Measurements from ENCODE around the gene ZFAND3.
"Not testable (repeated sequence)": the region's sequence is repeated elsewhere in the genome, so short reads cannot be mapped to it uniquely, and the experiment has no call there.

The ZFAND3 gene

DNA sequence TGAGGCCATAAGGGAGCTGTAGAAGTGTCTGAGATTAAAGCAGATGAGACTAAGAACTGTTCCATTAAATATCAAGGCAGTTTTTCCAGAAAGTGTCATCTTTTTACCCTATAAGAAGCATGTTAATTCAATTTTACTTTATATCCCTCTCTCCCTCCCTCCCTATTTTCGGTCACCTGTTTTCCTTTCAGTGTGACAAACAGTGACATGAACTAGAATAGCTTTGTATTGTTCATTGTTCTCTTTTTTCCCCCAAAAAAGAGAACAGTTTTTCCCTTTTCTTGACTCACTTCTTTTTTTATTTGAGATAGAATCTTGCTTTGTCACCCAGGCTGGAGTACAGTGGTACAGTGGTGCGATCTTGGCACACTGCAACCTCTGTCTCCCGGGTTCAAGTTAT is 269.3 kb downstream of the ZFAND3 start:
- no peak for DNase-seq (ENCODE audit: low read depth in 2 of 2)

DNA sequence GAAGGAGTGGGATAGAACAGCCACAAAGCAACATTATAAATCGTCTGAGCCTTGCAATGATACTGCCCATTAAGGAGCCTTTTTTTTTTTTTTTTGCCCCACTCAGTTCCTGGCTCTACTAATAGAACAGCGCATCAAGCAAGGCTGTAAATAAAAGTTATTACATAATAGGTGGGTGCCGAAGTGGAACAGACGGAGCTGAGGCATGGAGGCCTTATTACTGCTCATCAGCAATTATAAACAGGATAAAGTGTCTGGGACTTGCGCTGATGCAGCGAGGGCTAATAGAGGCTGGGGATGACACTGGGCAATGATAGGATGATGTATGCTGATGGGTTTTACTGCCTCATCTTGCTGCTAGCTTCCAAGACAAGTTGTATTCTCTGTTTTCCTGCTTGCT is 272.1 kb downstream of the ZFAND3 start:
- no peak for DNase-seq (ENCODE audit: low read depth in 2 of 2)

DNA sequence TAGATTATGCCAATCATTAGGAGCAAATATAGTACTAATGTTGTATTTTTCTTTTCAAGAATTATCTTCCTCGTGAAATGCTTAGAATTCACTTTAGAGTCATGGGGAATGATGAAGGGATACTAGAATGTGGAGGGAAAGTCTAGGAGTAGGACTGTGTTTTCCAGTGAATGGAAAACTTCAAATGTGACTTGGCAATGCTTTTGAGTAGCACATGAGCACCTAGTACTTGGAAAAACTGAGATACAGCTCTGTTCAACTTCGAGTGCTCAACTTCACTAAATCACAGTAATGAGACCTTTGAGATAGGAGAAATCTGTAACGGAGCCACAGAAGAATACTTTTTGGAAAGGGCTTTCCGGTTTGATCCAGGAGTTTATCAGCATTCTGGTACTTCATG is 272.9 kb downstream of the ZFAND3 start:
- DNase-seq (ENCODE audit: low read depth in 2 of 2) = no peak

DNA sequence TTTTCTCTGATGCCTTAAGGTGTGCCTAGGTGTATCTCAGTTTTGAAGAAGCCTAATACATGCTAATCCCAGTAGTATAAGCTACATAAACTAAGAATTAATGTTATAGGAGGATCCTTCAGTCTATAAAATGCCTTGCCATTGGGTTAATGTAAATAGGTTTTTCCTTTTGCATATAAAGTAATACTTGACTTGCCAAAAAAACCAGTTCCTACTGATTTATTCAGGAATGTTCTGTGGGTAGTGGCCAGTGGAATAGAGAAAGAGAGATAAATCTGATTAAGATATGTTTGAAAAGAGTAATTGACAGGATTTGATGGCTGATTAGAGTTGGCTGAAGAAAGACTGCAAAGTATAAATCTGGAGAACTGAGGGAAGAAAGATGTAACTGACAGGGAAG is 273.4 kb downstream of the ZFAND3 start:
- DNase-seq (ENCODE audit: low read depth in 2 of 2) = no peak

DNA sequence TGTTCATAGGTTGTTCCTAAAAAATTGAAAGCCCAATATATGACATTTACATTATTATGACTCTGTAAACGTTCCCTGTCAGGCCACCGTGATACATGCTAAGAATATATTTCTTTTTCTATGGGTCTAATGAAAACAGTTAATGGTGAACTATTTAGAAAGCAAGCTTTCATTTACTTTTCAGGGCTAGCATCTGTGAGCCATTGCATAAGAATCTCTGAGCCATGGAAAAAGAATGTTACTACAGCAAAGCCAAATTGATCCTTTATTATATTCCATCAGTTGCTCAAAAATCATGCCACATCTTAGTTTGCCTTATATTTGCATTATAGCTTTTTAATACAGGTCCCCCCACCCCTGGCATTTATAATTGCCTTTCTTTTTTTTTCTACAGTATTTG is 275.5 kb downstream of the ZFAND3 start:
- DNase-seq (ENCODE audit: low read depth in 2 of 2) = no peak

DNA sequence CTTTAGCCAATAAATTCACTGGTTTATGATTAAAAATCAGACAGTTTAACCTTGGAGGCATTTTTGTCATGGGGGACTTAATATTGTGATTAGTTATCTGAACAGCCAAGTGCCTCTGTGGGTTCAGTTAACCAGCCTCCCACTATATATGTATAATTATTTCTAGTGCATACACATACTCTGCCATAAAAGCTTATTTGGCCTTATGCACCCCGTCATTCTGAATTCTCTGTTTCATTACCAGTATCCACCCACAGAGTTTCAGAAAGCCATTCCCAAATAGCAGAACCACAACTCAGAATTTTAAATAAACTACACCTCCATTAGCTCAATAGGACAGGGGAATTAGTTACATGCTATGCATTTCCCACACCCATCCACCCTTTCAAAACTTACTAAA is 279.7 kb downstream of the ZFAND3 start:
- no peak for DNase-seq (ENCODE audit: low read depth in 2 of 2)

DNA sequence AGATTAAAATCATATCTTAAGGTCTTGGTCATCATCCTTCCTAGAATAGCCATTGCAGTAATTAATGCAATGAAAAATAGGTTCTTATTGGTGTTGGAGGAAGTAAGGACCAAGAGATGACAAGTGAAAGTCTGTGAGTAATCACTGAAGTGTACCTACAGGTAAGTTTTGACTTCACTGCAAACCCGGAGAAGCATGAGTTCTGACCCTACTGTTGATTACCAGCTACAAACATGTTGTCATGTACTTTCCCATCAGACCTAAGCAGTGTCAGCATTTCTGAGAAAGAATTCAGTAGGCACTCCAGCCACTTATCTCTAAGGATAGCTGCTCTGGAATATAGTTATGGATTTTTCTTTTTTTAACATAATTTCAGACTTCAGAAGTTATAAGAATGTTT is 280.9 kb downstream of the ZFAND3 start:
- no peak for DNase-seq (ENCODE audit: low read depth in 2 of 2)

DNA sequence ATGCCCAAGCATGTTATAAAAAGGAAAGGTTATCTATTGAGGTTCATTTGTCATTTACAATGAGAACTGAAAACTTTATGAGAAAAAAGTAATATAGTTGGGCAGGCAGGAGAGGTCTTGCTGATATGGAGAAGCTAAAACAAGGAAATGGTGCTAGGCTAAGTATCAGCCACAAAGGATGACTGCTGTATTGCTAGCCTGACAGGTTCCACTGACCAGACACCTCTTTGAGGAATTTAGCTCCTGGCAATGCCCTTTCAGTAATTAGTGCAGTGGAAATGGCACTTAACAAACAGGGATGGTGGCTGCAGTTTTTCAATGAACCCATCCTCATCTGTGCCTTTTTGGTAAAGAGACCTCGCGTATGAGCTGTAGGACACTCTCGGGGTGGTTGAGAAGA is 284.4 kb downstream of the ZFAND3 start:
- no peak for DNase-seq (ENCODE audit: low read depth in 2 of 2)

DNA sequence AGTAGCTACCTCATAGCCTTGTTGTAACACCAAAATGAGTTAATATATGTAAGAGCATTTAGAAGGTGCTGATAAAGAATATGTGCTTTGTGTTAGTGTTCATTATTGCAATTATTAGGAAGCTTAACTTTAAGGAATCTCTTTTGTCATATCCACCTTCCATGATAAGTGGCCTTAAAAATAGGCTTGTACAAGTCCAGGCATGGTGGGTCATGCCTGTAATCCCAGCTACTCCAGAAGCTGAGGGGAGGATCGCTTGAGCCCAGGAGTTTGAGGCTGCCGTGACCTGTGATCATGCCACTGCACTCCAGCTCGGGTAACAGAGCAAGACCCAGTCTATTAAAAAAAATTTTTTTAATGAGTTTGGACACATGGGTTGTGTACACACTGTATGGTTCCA is 285.5 kb downstream of the ZFAND3 start:
- DNase-seq (ENCODE audit: low read depth in 2 of 2) = no peak

DNA sequence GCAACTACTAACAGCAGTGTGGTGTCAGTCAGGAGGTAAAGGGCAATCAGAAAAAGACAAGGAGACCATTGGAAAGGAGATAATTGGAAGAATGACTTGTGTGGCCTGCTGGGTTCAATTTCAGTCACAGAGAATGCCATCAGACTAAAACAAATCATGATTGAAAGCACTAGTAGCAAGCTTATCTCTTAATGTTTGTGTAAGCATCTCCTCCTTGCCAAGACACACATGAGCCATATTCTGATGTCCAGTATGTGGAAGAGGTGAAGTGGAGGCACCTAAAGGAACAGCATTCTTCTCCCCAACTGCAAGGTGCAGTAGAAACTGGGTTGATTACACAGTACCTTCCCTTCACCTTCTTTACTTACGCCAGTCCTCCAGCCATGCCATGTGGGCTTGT is 287.5 kb downstream of the ZFAND3 start:
- DNase-seq (ENCODE audit: low read depth in 2 of 2) = no peak

DNA sequence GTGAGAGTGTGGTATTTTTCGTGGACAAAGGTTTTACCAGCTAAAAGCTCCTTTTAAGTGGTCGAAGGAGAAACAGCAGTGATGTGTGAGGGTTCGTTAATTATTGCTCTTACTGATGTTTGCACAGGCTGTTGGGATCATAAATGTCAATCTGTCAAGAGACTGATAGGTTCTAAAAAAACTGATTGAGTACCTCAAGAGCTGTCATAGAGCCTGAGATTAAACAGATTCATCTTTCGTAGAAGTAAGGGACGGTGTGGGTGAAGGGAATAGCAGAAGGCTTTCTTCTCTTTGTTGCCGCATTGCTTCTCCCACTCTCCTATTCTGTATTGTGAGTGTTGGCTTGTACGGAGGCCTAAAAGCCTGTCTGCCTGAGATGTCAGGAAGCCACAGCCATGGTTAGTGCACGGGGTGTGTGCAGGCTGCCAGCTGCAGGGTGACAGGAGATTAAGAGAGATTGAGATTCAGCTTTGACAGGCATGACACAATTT is 291.0 kb downstream of the ZFAND3 start:
- DNase-seq (ENCODE audit: low read depth in 2 of 2) = no peak

DNA sequence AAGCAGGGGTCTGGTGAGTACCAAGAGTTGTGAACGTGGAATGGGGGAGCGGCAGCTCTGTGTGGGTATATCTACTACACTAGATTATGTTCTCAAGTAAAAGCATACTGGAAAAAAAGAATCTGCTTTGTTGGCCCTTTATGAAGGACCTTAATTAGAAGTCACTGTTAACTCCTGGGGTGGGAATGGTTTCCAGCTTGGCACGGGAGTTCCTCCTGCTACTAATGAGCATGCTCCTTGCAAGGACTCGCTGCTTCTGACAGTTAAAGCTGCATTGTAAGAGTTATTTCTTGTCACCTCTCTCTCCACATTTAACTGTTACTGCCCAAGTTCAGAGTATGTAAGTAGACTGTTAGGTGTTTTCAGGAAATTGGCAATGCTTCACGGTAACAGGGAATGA is 292.7 kb downstream of the ZFAND3 start:
- no peak for DNase-seq (ENCODE audit: low read depth in 2 of 2)

DNA sequence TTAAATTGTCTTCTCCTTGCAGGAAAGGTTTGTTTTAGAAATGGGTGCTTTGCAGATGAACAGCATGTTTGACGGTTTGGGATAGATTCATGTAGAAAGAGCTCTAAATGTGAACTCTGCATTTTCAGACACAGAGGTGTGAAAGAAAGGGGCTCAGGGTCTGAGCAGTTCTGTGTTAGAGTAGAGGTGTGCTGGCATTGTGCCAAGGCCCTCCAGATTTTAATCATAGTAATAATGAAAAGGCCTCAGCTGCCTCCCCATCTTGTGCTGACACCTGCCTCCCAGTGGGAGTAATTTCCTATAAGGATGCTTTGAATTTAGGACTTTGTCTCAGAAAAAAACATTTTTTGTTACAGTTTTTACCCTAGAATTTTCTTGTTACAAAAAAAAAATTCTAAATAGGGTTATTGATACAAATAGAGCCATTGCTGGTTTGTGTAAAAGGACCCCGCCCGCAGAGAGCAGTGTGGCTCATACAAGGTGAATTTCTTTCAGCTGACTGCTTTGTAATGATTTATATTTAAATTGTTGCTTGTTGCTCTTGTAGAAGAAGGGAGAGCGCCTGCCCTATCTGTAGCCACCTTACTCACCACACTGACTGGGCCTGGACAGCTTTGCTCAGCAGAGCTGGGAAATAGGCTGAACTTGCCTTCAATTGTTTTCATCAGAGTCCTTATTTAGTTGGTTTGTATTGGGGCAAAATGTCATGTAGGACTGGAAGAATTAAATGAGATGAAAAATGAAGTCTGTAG is 294.5 kb downstream of the ZFAND3 start:
- DNase-seq (ENCODE audit: low read depth in 2 of 2) = no peak

DNA sequence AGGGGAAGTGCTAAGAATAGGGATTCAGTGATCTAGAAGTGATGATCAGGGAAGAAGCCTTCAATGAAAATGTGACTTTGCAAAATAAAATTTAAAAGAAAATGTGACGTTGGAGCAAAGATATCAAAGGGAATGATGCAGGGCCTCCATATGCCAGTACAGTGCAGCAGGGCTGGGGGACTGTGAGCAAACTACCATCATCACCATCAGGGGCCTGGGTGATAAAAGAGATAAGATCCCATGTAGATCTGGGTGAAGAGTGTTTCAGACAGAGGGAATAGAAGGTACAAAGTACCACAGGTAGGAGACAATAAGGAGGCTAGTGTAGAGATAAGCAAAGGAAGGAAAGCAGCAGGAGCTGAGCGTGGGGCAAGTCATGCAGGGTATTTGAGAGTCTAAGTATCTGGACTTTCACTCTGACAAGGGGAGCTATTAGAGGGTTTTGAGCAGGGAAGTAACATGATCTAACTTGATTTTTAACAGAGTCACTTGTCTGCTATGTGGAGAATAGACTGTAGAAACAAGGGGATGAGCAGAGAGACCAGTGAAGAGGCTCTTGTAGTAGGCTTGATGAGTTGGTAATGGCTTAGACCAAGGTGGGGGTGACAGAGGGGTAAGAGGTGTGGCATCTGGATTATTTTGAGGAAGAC is 295.6 kb downstream of the ZFAND3 start:
- DNase-seq (ENCODE audit: low read depth in 2 of 2) = no peak

DNA sequence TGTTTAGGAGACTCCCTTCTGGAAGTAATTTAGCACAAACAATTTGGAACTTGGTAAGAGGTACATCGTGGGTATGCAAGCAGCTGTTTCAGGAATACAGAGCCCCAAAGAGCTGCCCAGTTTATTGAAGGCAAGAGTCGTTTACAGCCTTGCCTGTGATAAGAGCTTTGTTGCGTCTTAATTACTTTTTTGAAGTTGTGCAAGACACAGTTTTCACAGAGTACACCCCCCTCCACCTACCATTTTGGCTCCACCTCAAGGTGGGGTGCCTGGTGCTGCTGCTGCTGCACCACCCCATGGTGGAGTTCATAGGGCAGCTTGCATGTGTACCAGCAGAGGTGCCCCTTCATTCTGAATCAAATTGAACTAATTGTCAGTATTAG is 296.1 kb downstream of the ZFAND3 start:
- DNase-seq (ENCODE audit: low read depth in 2 of 2) = no peak

DNA sequence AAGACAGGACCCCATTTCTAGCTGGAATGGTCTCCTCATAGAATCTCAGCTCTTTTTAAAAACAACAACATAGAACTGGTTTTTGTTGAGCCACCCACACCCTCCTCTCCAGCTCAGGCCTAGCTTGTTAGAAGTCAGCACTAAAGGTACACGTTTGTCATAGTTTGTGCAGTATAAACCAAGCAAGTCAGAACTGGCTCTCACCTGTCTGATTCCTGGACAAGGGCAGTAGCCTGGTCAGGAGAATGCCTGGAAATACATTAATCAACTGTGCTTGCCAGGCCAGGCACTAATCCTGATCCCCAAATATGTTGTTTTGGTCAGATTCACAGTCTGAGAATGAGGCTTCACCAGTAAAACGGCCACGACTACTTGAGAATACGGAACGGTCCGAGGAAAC is 296.7 kb downstream of the ZFAND3 start:
- no peak for DNase-seq (ENCODE audit: low read depth in 2 of 2)

DNA sequence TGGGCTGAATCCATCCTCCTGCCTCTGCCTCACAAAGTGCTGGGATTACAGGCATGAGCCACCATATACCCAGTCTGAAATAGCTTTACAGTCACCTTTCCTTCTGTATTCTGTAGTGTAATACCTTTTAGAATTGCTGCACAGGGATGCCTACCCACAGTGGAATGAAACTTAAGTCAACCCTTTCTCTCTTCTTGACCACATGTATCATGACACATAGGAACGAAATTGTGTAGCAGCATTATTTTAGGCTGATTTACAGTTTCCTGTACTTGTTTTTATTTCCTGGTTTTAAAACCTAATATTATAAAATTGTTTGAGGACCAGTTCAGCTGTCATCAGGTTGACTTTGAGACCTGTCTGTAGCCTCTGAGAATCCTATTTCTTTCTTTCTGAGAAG is 297.8 kb downstream of the ZFAND3 start:
- DNase-seq (ENCODE audit: low read depth in 2 of 2) = no peak

DNA sequence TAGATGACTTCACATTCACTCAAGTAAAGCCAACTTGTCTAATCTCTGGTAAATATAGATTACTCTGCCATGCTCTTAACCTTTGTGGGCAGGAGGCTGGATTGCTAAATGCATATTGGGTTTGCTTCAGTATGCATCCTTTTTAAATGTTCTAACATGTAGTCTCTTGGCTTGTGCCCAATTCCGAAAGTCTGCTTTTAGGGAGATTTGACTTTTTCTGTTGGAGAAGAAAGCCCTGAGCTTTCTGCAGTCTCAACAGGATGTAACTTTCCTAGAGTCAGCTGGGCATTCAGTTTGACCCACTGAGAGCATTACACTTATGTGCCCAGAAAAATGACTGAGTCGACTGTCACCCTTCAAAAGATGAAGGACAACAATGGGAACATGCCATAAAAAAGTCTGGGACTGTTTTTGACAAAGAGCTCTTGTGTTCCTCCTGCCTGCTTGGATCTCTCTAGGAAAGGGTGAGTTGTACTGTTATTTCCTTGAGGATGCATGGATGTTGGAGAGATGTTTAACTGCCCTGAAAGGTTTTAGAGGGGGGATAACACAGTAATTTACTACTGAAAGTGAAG is 299.4 kb downstream of the ZFAND3 start:
- DNase-seq (ENCODE audit: low read depth in 2 of 2) = no peak

DNA sequence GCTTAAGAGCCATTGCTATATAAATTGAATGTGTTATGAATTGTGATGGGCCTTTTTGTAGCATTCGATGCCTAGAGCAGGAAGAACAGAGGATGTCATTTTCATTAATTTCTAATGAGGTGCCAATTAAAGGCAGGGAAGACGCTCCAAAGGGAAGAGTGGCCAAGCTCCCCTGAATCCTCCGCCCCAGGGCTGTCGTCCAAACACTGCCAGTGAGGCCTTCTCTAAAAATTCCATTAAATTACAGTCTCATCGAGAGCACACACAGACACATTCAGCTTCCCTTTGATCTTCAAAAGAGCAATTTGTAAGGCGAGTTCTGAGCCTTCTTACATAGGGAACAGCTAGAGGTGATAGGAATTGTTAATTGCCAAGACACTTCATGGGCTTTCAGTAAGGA is 300.0 kb downstream of the ZFAND3 start:
- DNase-seq (ENCODE audit: low read depth in 2 of 2) = no peak

DNA sequence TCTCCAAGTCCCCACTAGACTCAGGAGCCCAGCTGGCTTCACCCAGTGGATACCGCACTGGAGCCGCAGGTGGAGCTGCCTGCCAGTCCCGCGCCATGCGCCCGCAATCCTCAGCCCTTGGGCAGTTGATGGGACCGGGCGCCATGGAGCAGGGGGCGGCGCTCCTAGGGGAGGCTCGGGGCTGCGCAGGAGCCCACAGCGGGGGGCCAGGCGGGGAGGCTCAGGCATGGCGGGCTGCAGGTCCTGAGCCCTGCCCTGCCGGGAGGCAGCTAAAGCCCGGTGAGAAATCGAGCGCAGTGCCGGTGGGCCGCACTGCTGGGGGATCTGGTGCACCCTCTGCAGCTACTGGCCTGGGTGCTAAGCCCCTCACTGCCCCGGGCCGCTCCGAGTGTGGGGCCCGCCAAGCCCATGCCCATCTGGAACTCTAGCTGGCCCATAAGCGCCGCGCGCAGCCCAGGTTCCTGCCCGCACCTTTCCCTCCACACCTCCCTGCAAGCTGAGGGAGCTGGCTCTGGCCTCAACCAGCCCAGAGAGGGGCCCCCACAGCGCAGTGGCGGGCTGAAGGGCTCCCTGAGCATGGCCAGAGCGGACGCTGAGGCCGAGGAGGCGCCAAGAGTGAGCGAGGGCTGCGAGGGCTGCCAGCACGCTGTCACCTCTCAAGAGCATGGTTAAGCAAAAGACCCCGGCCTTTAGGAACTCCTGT is 304.8 kb downstream of the ZFAND3 start:
- DNase-seq (ENCODE audit: low read depth in 2 of 2) = not testable (repeated sequence)

DNA sequence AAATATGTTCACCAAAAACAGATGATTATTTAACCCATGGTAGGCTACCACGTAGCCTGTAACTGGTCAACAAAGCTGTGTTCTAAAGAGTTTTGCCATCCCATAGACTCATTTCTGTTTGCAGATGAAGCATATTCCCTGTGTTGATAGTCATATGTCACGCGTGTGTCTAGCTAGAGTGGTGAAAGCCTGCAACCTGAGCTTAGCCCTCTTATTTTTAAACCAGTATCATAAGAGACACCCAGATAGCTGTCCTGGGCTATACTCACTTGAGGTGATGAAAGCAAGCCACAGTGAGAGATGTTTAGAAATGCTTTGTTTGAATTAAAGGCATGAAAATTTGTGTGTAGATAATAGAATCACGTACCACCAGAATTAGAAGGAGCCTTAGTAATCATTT is 307.8 kb downstream of the ZFAND3 start:
- DNase-seq (ENCODE audit: low read depth in 2 of 2) = no peak

DNA sequence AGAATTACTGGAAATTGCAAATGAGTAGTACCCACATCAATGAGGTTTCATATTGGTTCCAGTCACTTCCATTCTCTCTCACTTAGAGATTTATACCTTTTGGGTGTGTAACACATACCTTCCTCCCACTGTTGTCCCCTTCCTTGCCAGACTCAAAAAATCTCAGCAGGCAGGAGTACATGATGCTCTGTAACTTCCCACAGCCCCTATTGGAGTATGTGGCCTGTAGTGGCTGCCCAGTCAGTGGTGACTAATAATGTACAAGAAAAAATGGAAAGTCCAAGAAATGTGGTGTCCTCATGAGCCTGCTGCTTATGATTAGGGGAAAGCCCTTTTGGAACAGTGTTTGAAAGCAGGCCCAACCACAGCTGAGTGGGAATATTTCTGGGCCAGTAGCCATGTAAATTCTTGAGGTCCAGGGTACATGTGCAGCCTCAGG is 312.0 kb downstream of the ZFAND3 start:
- DNase-seq (ENCODE audit: low read depth in 2 of 2) = no peak
